GM12873 (cell line): ENCODE measurements around the gene MBNL1.

Source experiments
- TF ChIP-seq, protein P1 (sequence below): IDR thresholded peaks from 2 replicates; pipeline ENCODE4 v1.5.1; 2012; ENCODE audit warnings: low read depth, mild to moderate bottlenecking, moderate library complexity, low read length, control low read depth; ENCODE audit not compliant: insufficient read depth; ENCODE audit errors: missing control alignments

The MBNL1 gene

DNA sequence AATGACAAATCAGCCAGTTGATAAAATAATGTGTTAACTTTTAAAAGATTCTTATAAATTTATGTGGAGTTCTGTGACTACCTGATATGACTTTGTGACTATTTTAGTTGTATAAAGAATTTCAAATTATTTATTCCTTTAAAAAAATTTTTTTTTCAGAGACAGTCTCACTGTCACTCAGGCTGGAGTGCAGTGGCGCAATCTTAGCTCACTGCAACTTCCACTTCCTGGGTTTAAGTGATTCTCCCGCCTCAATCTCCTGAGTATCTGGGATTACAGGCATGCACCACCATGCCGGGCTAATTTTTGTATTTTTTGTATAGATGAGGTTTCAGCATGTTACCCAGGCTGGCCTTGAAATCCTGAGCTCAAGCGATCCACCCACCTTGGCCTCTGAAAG is 48.5 kb downstream of the MBNL1 start:
- TF ChIP-seq, protein P1, sequence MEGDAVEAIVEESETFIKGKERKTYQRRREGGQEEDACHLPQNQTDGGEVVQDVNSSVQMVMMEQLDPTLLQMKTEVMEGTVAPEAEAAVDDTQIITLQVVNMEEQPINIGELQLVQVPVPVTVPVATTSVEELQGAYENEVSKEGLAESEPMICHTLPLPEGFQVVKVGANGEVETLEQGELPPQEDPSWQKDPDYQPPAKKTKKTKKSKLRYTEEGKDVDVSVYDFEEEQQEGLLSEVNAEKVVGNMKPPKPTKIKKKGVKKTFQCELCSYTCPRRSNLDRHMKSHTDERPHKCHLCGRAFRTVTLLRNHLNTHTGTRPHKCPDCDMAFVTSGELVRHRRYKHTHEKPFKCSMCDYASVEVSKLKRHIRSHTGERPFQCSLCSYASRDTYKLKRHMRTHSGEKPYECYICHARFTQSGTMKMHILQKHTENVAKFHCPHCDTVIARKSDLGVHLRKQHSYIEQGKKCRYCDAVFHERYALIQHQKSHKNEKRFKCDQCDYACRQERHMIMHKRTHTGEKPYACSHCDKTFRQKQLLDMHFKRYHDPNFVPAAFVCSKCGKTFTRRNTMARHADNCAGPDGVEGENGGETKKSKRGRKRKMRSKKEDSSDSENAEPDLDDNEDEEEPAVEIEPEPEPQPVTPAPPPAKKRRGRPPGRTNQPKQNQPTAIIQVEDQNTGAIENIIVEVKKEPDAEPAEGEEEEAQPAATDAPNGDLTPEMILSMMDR = no peak

- TF ChIP-seq, protein P1 = no peak
Observed at GRCh38 chr3:152317956-152318355, 49.2 kb downstream of the MBNL1 start.

GRCh38 chr3:152318512-152318911 is 49.8 kb downstream of the MBNL1 start:
- TF ChIP-seq, protein P1 = no peak

DNA sequence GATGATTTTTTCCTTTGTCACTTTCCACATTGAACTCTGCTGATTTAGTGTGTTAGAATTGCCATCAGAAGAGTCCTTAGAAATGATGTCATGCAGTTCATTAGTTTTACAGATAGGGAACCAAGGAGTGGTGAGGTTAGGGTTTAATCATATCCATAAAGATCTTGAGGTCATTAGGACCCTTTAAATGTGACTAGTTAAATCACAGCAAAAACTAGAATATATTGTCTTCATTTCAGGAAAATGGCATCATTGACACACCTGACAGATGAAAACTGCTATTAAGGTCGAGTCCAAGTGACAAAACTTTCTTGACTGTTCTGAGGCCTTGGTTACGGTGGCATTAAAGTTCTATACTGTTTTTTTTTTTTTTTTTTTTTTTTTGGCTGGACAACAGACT is 50.5 kb downstream of the MBNL1 start:
- TF ChIP-seq, protein P1 = no peak

DNA sequence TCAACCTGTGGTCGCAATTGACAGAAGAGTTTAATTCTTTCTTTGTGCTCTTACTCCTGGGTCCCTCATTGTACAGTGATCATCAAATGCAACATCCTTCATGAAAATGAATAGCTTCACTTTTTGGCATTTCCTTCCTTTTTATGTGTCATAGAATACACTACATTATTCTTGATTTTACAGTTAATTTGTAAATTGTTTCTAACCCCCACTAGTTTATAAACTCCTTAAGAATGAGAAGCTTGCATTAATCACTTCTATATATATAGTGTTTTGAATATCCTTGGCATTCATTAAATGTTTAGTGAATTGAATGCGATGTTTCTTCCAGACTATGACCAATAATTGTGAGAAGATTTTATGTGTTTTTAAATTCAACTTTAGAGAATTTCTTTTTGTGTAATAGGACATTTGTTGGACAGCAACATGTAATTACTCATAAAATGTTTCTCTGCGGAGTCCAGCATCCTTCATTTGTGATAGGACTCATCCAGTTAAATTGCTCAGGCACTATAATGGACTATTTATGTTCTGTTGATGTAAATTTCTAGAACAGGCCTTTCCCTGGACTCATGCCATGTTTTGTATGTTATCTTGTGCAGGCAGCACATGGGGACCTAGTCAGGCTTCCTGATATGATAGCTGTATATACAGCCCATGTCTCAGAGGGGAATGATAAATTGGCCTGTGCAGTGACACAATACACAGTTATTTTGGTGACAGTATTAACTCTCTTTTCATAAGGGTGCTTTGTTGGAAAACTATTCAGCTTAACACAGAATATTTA is 51.3 kb downstream of the MBNL1 start:
- TF ChIP-seq, protein P1 = no peak

DNA sequence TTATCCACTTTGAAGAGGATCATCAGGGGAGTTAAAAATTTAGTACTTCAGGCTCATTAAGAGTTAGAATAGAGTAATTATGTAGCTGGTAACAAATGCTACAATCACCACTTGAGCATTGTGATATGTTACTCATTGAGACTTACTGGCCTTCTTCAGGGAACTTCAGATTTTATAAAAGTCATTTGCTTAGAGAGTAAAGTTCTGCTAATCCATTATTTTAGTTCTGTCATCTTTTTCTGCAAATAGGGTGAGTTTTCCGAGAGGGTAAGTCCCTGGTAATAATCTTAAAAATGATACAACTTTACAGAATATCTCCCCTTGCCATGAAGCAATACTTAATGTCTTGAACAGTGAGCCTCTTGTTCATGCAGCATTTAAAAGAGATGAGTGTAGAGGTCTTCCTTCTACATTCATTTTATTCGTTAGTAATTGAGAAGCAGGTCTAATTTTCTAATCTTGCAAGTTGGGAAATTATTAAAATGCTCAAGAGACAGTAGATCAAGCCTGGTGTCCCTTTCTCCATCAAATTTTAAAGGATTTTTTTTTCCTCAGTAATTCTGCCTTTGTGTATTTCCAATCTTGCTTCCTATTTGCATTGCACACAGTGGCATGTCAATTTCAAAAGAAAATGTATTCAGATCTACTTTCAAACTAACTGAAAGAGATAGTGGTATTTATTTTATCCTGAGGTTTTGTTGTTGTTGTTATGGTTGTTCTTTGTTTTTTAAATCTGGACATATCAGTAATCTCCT is 52.6 kb downstream of the MBNL1 start:
- TF ChIP-seq, protein P1 = no peak

GRCh38 chr3:152321955-152322377 is 53.2 kb downstream of the MBNL1 start:
- TF ChIP-seq, protein P1 = no peak
